GM12873 (cell line): ENCODE measurements around the gene LAP3.

Experiments used
- CTCF ChIP-seq: IDR thresholded peaks from 2 replicates; pipeline ENCODE4 v1.5.1; 2012; ENCODE audit warnings: low read depth, mild to moderate bottlenecking, moderate library complexity, low read length, control low read depth; ENCODE audit not compliant: insufficient read depth; ENCODE audit errors: missing control alignments

LAP3 gene

GRCh38 chr4:17544831-17545234 is 32.2 kb upstream of the LAP3 start:
- no peak for TF ChIP-seq CTCF

- no peak for TF ChIP-seq CTCF
These were observed 31.4 kb upstream of the LAP3 start for GRCh38 chr4:17545374-17546140.

GRCh38 chr4:17546222-17546621 is 30.8 kb upstream of the LAP3 start:
- no peak for TF ChIP-seq CTCF

GRCh38 chr4:17546678-17547077 is 30.3 kb upstream of the LAP3 start:
- TF ChIP-seq CTCF, result no peak

- TF ChIP-seq CTCF, result no peak
These were observed 26.4 kb upstream of the LAP3 start for GRCh38 chr4:17550549-17550948.

GRCh38 chr4:17552427-17552826 is 24.6 kb upstream of the LAP3 start:
- TF ChIP-seq CTCF, result no peak

GRCh38 chr4:17554568-17554967 is 22.4 kb upstream of the LAP3 start:
- TF ChIP-seq CTCF, result no peak

GRCh38 chr4:17556498-17556897 is 20.5 kb upstream of the LAP3 start:
- TF ChIP-seq CTCF, result no peak
